Endodermal cell (in vitro differentiated cells): Measurements from ENCODE around the gene CX3CL1. TPM values are rescaled to one million over a fixed set of nuclear protein-coding genes. Genes with fewer than 3 reads are reported as not detected.
"Not testable (repeated sequence)": the region's sequence is repeated elsewhere in the genome, so short reads cannot be mapped to it uniquely, and the experiment has no call there.

Experiments used
- DNase-seq: peaks from one replicate; pipeline ENCODE4 v3.0.0-alpha.2; 2017
- H3K27ac ChIP-seq: 2 replicates; pipeline ENCODE4 v1.5.1; 2013; ENCODE audit warnings: mild to moderate bottlenecking, low read depth, low read length, moderate library complexity
- H3K27me3 ChIP-seq: 2 replicates; pipeline ENCODE4 v1.6.1; 2013; ENCODE audit warnings: mild to moderate bottlenecking, low read length, moderate library complexity; ENCODE audit not compliant: insufficient read depth, control insufficient read depth, poor library complexity, severe bottlenecking
- H3K36me3 ChIP-seq: 2 replicates; pipeline ENCODE4 v1.7.0; 2013; ENCODE audit warnings: mild to moderate bottlenecking, low read length, moderate library complexity; ENCODE audit not compliant: control insufficient read depth, insufficient read depth
- H3K4me1 ChIP-seq: one replicate; pipeline ENCODE4 v1.7.0; 2013; ENCODE audit warnings: low read length; ENCODE audit not compliant: control insufficient read depth, insufficient read depth
- H3K4me3 ChIP-seq: 2 replicates; pipeline ENCODE4 v1.5.1; 2013; ENCODE audit warnings: mild to moderate bottlenecking, low read length, moderate library complexity
- H3K9ac ChIP-seq: 2 replicates; pipeline ENCODE4 v1.6.1; 2013; ENCODE audit warnings: mild to moderate bottlenecking, low read length, moderate library complexity; ENCODE audit not compliant: poor library complexity, severe bottlenecking; ENCODE audit errors: extremely low read depth
- H3K9me3 ChIP-seq: 2 replicates; pipeline ENCODE4 v1.6.1; 2013; ENCODE audit warnings: mild to moderate bottlenecking, low read length, moderate library complexity; ENCODE audit not compliant: control insufficient read depth
- H3K27ac Mint-ChIP-seq: 2 replicates; pipeline ENCODE4 v1.8.0; 2020; ENCODE audit warnings: mixed read lengths
- H3K27me3 Mint-ChIP-seq: 2 replicates; pipeline ENCODE4 v1.8.0; 2021; ENCODE audit warnings: mild to moderate bottlenecking, mixed read lengths; ENCODE audit not compliant: insufficient read depth
- H3K36me3 Mint-ChIP-seq: 2 replicates; pipeline ENCODE4 v1.8.0; 2020; ENCODE audit warnings: low read depth, mixed read lengths
- H3K4me1 Mint-ChIP-seq: 2 replicates; pipeline ENCODE4 v1.8.0; 2020; ENCODE audit warnings: mixed read lengths
- H3K4me3 Mint-ChIP-seq: 2 replicates; pipeline ENCODE4 v1.8.0; 2020; ENCODE audit warnings: mild to moderate bottlenecking, moderate library complexity, mixed read lengths
- H3K9me3 Mint-ChIP-seq: 2 replicates; pipeline ENCODE4 v1.8.0; 2020; ENCODE audit warnings: mild to moderate bottlenecking, mixed read lengths
- CTCF ChIP-seq: fragments of 200-600 bp; sonication (generic); conservative IDR thresholded peaks from 2 replicates; pipeline ENCODE4 v1.5.0; 2021; ENCODE audit warnings: antibody characterized with exemption, mild to moderate bottlenecking
- WGBS, 2 experiments: methylation state at CpG; one replicate each; pipeline versions ENCODE4 v1.1.5 to v1.1.7; 2013; ENCODE audit warnings: missing lambda C conversion rate in 2 of 2, mixed read lengths in 1 of 2; ENCODE audit not compliant: insufficient coverage in 1 of 2, insufficient read length in 1 of 2; 5-methylcytosine and 5-hydroxymethylcytosine counted together
- total RNA-seq, 2 donors: library from RNA; stranded (reverse); fragmentation: NEBNext Ultra II Directional in 1 of 2; extraction: Animal tissue kit (Norgen Biotek cat#: 25700) in 1 of 2; gene quantifications; 2 replicates in 1 of 2; 3 replicates in 1 of 2; pipeline ENCODE4 v1.2.1, GENCODE V29; 2021

The CX3CL1 gene
- total RNA-seq, 2 donors from 2014 or later: 0.18 to 1.0 TPM

- Mint-ChIP-seq H3K27me3 (peaks cover 7% of the 10 kb centered on the region), H3K4me1 (no peaks in the 10 kb centered on the region), H3K4me3 (no peak overlapping the region), H3K36me3 (no peaks in the 10 kb centered on the region), H3K27ac (no peak overlapping the region), H3K9me3 (no peaks in the 10 kb centered on the region)
- DNase-seq: no peak
- Histone ChIP-seq H3K36me3 (no peaks in the 10 kb centered on the region), H3K27ac (no peak overlapping the region), H3K27me3 (peaks cover 8% of the 10 kb centered on the region), H3K4me3 (no peak overlapping the region), H3K9me3 (no peaks in the 10 kb centered on the region), H3K4me1 (no peaks in the 10 kb centered on the region), H3K9ac (no peak overlapping the region)
- no peak for TF ChIP-seq CTCF
- 92% methylated on average over 5 to 7 of the region's 7 CpGs for WGBS, 2 experiments
These were observed 22.2 kb downstream of the CX3CL1 start for GRCh38 chr16:57394444-57394843.

GRCh38 chr16:57395026-57395425 is 22.7 kb downstream of the CX3CL1 start:
- Histone ChIP-seq H3K4me3 (no peak overlapping the region), H3K9ac (no peak overlapping the region), H3K4me1 (no peaks in the 10 kb centered on the region), H3K36me3 (no peaks in the 10 kb centered on the region), H3K27me3 (peaks cover 8% of the 10 kb centered on the region), H3K27ac (no peak overlapping the region), H3K9me3 (no peaks in the 10 kb centered on the region)
- WGBS, 2 experiments: 86 to 98% methylated on average over 5 of the region's 5 CpGs
- H3K4me3 Mint-ChIP-seq: no peak overlapping the region
- H3K36me3 Mint-ChIP-seq: no peaks in the 10 kb centered on the region
- peaks cover 7% of the 10 kb centered on the region for H3K27me3 Mint-ChIP-seq
- no peak overlapping the region for H3K27ac Mint-ChIP-seq
- DNase-seq: no peak
- no peaks in the 10 kb centered on the region for H3K4me1 Mint-ChIP-seq
- H3K9me3 Mint-ChIP-seq: no peaks in the 10 kb centered on the region
- TF ChIP-seq CTCF: no peak

GRCh38 chr16:57396786-57397185 is 24.5 kb downstream of the CX3CL1 start:
- Histone ChIP-seq H3K36me3 (no peaks in the 10 kb centered on the region), H3K4me3 (no peak overlapping the region), H3K9ac (no peak overlapping the region), H3K27me3 (peaks cover 8% of the 10 kb centered on the region), H3K27ac (no peak overlapping the region), H3K9me3 (no peaks in the 10 kb centered on the region), H3K4me1 (no peaks in the 10 kb centered on the region)
- Mint-ChIP-seq H3K4me3 (no peak overlapping the region), H3K27me3 (no peaks in the 10 kb centered on the region), H3K27ac (no peak overlapping the region), H3K4me1 (no peaks in the 10 kb centered on the region), H3K36me3 (no peaks in the 10 kb centered on the region), H3K9me3 (no peaks in the 10 kb centered on the region)
- no peak for TF ChIP-seq CTCF
- 92% methylated on average over 4 of the region's 4 CpGs for WGBS, 2 experiments
- no peak for DNase-seq

- H3K4me3 Mint-ChIP-seq, H3K9me3 Mint-ChIP-seq, DNase-seq, H3K9me3 ChIP-seq, H3K36me3 ChIP-seq, H3K27ac Mint-ChIP-seq, H3K27ac ChIP-seq, H3K36me3 Mint-ChIP-seq, H3K4me3 ChIP-seq, H3K27me3 ChIP-seq, H3K4me1 Mint-ChIP-seq, H3K9ac ChIP-seq, H3K4me1 ChIP-seq, H3K27me3 Mint-ChIP-seq: not testable (repeated sequence)
- 88 to 93% methylated on average over 3 to 4 of the region's 4 CpGs for WGBS, 2 experiments
These were observed 25.2 kb downstream of the CX3CL1 start for GRCh38 chr16:57397493-57397892.
